ENCODE measurements around the gene WSB2. TPM values are rescaled to one million over a fixed set of nuclear protein-coding genes. Genes with fewer than 3 reads are reported as not detected.

WSB2 gene
- total and polyA plus RNA-seq, 9 of the 15 experiments (the other 6 are each of a cell fraction or from before 2014, with no cell fraction given) = 31.4 to 77.6 (median 52.6) TPM

GRCh38 chr12:118020036-118020435 is 40.9 kb downstream of the WSB2 start:
- CTCF ChIA-PET (ENCODE audit: low intra/inter-chr PET ratio) = no interaction called here
- H3K9me3 ChIP-seq (replicated peaks; ENCODE audit: control insufficient read depth, insufficient read depth, low read depth, low read length) = no peaks in the 10 kb centered on the region
- no peak overlapping the region for H3K4me2 ChIP-seq (ENCODE audit: insufficient read depth, low read length)
- in situ Hi-C loops (cut with MboI) (no loop called here), intact Hi-C loops (cut with micrococcal nuclease) (no loop called here)
- FAIRE-seq = no peak
- H3K27me3 ChIP-seq (ENCODE audit: control insufficient read depth in 2 of 2, insufficient read depth in 2 of 2, low read length in 2 of 2) = no peaks in the 10 kb centered on the region
- H3K9me1 ChIP-seq (ENCODE audit: control insufficient read depth, insufficient read depth, low read length) = no peaks in the 10 kb centered on the region
- no peaks in the 10 kb centered on the region for H4K20me1 ChIP-seq (replicated peaks; ENCODE audit: control insufficient read depth, insufficient read depth, low read length)
- TF ChIP-seq USF2 (CRISPR knock-in tag; IDR thresholded peaks at IDR 0.05) = no peak
- TF ChIP-seq TARDBP (IDR thresholded peaks at IDR 0.05) = no peak
- no peak for TF ChIP-seq SRF (CRISPR knock-in tag; IDR thresholded peaks at IDR 0.05)
- TF ChIP-seq ZNF140 (CRISPR knock-in tag; IDR thresholded peaks at IDR 0.05) = no peak
- no peak for TF ChIP-seq ZNF561 (CRISPR knock-in tag; conservative IDR thresholded peaks at IDR 0.05)
- no peak for TF ChIP-seq HDAC1 (IDR thresholded peaks at IDR 0.05)
- no peak for TF ChIP-seq REST (IDR thresholded peaks at IDR 0.05; ENCODE audit: borderline replicate concordance)
- TF ChIP-seq REST (CRISPR knock-in tag; IDR thresholded peaks at IDR 0.05; ENCODE audit: low read depth) = no peak
- TF ChIP-seq KLF13 (tag; IDR thresholded peaks at IDR 0.05; ENCODE audit: borderline replicate concordance, low read depth) = no peak
- no peak for TF ChIP-seq FOXO4 (CRISPR knock-in tag; IDR thresholded peaks at IDR 0.05)
- TF ChIP-seq POLR2AphosphoS5 (IDR thresholded peaks at IDR 0.05; ENCODE audit: control insufficient read depth, insufficient read depth, low read depth, low read length) = no peak
- H3K27ac ChIP-seq (ENCODE audit: extremely low read depth, low read depth, low read length) = no peak overlapping the region
- no TSS peak for BruUV-seq (replicated peaks)
- H3K4me3 ChIP-seq = no peak overlapping the region
- peaks cover 13 to 23% of the 10 kb centered on the region in 2 experiments for H3K4me1 ChIP-seq (replicated peaks in 1 of 2; ENCODE audit: control insufficient read depth in 2 of 2, insufficient read depth in 2 of 2, low read length in 2 of 2)
- H2AFZ ChIP-seq (ENCODE audit: low read depth, low read length) = no peak overlapping the region
- H3K79me2 ChIP-seq (ENCODE audit: control insufficient read depth, insufficient read depth, low read length) = peaks cover 42% of the 10 kb centered on the region
- peak overlapping the region in 1 of 2 experiments; percentile 41; a peak in 1 of 4 replicates for H3K9ac ChIP-seq (ENCODE audit: insufficient read depth in 1 of 2, low read depth in 2 of 2, low read length in 2 of 2)
- 88% methylated on average over 1 of the region's 1 CpG for WGBS (ENCODE audit: insufficient coverage, low coverage, missing lambda C conversion rate)
- DNase-seq (ENCODE audit: extremely low read depth in 1 of 4, low spot score in 3 of 4) = no peak
- peaks cover 71% of the 10 kb centered on the region for H3K36me3 ChIP-seq (ENCODE audit: control insufficient read depth, insufficient read depth, low read length)
- no peak for ATAC-seq
- POLR2A ChIA-PET = interaction anchor here (0.6 to 2.2 kb wide), 5 partner anchors 9 to 99 kb away, joined by 3 to 16 read pairs (median 5); no protein-coding TSS in a partner anchor

Data from K562 (cell line).